Spinal cord (tissue), 10 donors: Measurements from ENCODE around the gene INAFM2. TPM values are rescaled to one million over a fixed set of nuclear protein-coding genes. Genes with fewer than 3 reads are reported as not detected.

Experiments
- DNase-seq, 6 donors: peaks; one replicate each; pipeline versions ENCODE4 v3.0.0 to v3.0.0-alpha.2; 2013 to 2015; ENCODE audit warnings: low spot score in 6 of 6, low read depth in 4 of 6
- H3K27ac ChIP-seq: one replicate; pipeline ENCODE4 v1.5.1; 2013; ENCODE audit warnings: low read depth, low read length, control low read depth
- H3K27me3 ChIP-seq: one replicate; pipeline ENCODE4 v1.6.1; 2013; ENCODE audit warnings: low read length; ENCODE audit not compliant: control insufficient read depth, insufficient read depth
- H3K36me3 ChIP-seq: one replicate; pipeline ENCODE4 v1.6.1; 2013; ENCODE audit warnings: low read length; ENCODE audit not compliant: control insufficient read depth, insufficient read depth
- H3K4me1 ChIP-seq: one replicate; pipeline ENCODE4 v1.6.1; 2013; ENCODE audit warnings: low read length; ENCODE audit not compliant: control insufficient read depth, insufficient read depth
- H3K4me3 ChIP-seq: one replicate; pipeline ENCODE4 v1.5.1; 2013; ENCODE audit warnings: low read depth, low read length, control low read depth
- H3K9me3 ChIP-seq: one replicate; pipeline ENCODE4 v1.6.1; 2013; ENCODE audit warnings: low read length; ENCODE audit not compliant: control insufficient read depth, insufficient read depth
- WGBS: methylation state at CpG from one replicate; pipeline ENCODE4 v1.1.5; 2013; ENCODE audit warnings: missing lambda C conversion rate; ENCODE audit not compliant: insufficient coverage; 5-methylcytosine and 5-hydroxymethylcytosine counted together
- long read RNA-seq, 4 donors: transcript quantifications; one replicate each; lab custom pipeline, GENCODE V29; 2026
- polyA plus RNA-seq, 2 donors: library from polyadenylated mRNA; unstranded; fragments of 120-200 nt; gene quantifications; one replicate each; pipeline ENCODE4 v1.2.1, GENCODE V29; 2013; ENCODE audit not compliant: insufficient read length in 2 of 2
- total RNA-seq, 2 donors: library from RNA; depleted of rRNA in 1 of 2; stranded (reverse); fragments of 120-200 nt in 1 of 2; fragments of >200 nt in 1 of 2; gene quantifications; one replicate each; pipeline versions ENCODE4 v1.2.3 to v1.2.4, GENCODE V29; 2013 to 2014
- donor health status: healthy.

Gene INAFM2
- 10 to 100 TPM; 17.0 to 20.6 TPM for total RNA-seq
- polyA plus RNA-seq = 10 to 100 TPM; 26.1 to 29.6 TPM
- long read RNA-seq, donor 1, transcript INAFM2-202 (1 exons, 3,052 nt) = major isoform, 18 of 18 reads
- long read RNA-seq, donor 1, partial matches to known transcripts = 0 of 18 reads
- long read RNA-seq, donor 1, other reads (novel, unspliced or antisense) = 0 of 18 reads
- long read RNA-seq, donor 2, transcript INAFM2-202 (1 exons, 3,052 nt) = major isoform, 18 of 18 reads
- long read RNA-seq, donor 2, partial matches to known transcripts = 0 of 18 reads
- long read RNA-seq, donor 2, other reads (novel, unspliced or antisense) = 0 of 18 reads
- long read RNA-seq, donor 3, transcript INAFM2-202 (1 exons, 3,052 nt) = major isoform, 7 of 7 reads
- long read RNA-seq, donor 3, partial matches to known transcripts = 0 of 7 reads
- long read RNA-seq, donor 3, other reads (novel, unspliced or antisense) = 0 of 7 reads
- long read RNA-seq, donor 4, transcript INAFM2-202 (1 exons, 3,052 nt) = major isoform, 21 of 21 reads
- long read RNA-seq, donor 4, partial matches to known transcripts = 0 of 21 reads
- long read RNA-seq, donor 4, other reads (novel, unspliced or antisense) = 0 of 21 reads

- Histone ChIP-seq H3K4me1 (peaks cover 37% of the 10 kb centered on the region), H3K4me3 (peak within 1 kb of the TSS; percentile 53), H3K27me3 (no peaks in the 10 kb centered on the region), H3K27ac (peak within 1 kb of the TSS; percentile 71), H3K9me3 (no peaks in the 10 kb centered on the region), H3K36me3 (no peaks in the 10 kb centered on the region)
- WGBS = 0% methylated on average over 103 of the region's 103 CpGs
- DNase-seq = peak; percentile 76 to 98 (median 90)
Measured at GRCh38 chr15:40323239-40323952, at the start of gene INAFM2. TSS of gene INAFM2 (plus strand) at chr15:40323692. CDS start at chr15:40324056, 364 bp downstream.

GRCh38 chr15:40274350-40275274, 48.9 kb upstream of the INAFM2 start:
- WGBS = 59% methylated on average over 20 of the region's 26 CpGs
- Histone ChIP-seq H3K27ac (no peak overlapping the region), H3K4me3 (no peak overlapping the region), H3K9me3 (no peaks in the 10 kb centered on the region), H3K27me3 (peaks cover 19% of the 10 kb centered on the region), H3K36me3 (peaks cover 51% of the 10 kb centered on the region), H3K4me1 (peaks cover 7% of the 10 kb centered on the region)
- peak in 2 of 6 donors; percentile 80 to 83 for DNase-seq

- no peak for DNase-seq
- peaks cover 16% of the 10 kb centered on the region for H3K4me1 ChIP-seq
- 91% methylated on average over 4 of the region's 5 CpGs for WGBS
- H3K36me3 ChIP-seq = peaks cover 49% of the 10 kb centered on the region
- no peak overlapping the region for H3K27ac ChIP-seq
- H3K4me3 ChIP-seq = no peak overlapping the region
- H3K9me3 ChIP-seq = no peaks in the 10 kb centered on the region
- peaks cover 28% of the 10 kb centered on the region for H3K27me3 ChIP-seq
Measured at GRCh38 chr15:40275523-40275922, 48.0 kb upstream of the INAFM2 start.

GRCh38 chr15:40275954-40276353, 47.5 kb upstream of the INAFM2 start:
- Histone ChIP-seq H3K4me3 (no peak overlapping the region), H3K27ac (no peak overlapping the region), H3K4me1 (peaks cover 19% of the 10 kb centered on the region), H3K27me3 (peaks cover 32% of the 10 kb centered on the region), H3K9me3 (no peaks in the 10 kb centered on the region), H3K36me3 (peaks cover 48% of the 10 kb centered on the region)
- WGBS = 85% methylated on average over 7 of the region's 7 CpGs
- DNase-seq = no peak

- H3K27me3 ChIP-seq = peaks cover 40% of the 10 kb centered on the region
- H3K4me1 ChIP-seq = peaks cover 26% of the 10 kb centered on the region
- no peak overlapping the region for H3K27ac ChIP-seq
- no peaks in the 10 kb centered on the region for H3K9me3 ChIP-seq
- no peak overlapping the region for H3K4me3 ChIP-seq
- no peak for DNase-seq
- 83% methylated on average over 2 of the region's 4 CpGs for WGBS
- H3K36me3 ChIP-seq = peaks cover 40% of the 10 kb centered on the region
Measured at GRCh38 chr15:40276927-40277326, 46.6 kb upstream of the INAFM2 start.

- DNase-seq = no peak
- H3K4me1 ChIP-seq = peaks cover 28% of the 10 kb centered on the region
- H3K27ac ChIP-seq = no peak overlapping the region
- H3K36me3 ChIP-seq = peaks cover 34% of the 10 kb centered on the region
- H3K4me3 ChIP-seq = no peak overlapping the region
- peaks cover 45% of the 10 kb centered on the region for H3K27me3 ChIP-seq
- H3K9me3 ChIP-seq = no peaks in the 10 kb centered on the region
- WGBS = 77% methylated on average over 3 of the region's 16 CpGs
Measured at GRCh38 chr15:40277471-40277870, 46.0 kb upstream of the INAFM2 start.

GRCh38 chr15:40278026-40278425, 45.5 kb upstream of the INAFM2 start:
- Histone ChIP-seq H3K36me3 (peaks cover 29% of the 10 kb centered on the region), H3K4me1 (peaks cover 34% of the 10 kb centered on the region), H3K9me3 (no peaks in the 10 kb centered on the region), H3K27ac (no peak overlapping the region), H3K4me3 (no peak overlapping the region), H3K27me3 (peaks cover 50% of the 10 kb centered on the region)
- WGBS = 72% methylated on average over 9 of the region's 10 CpGs
- no peak for DNase-seq

GRCh38 chr15:40279437-40280141, 43.9 kb upstream of the INAFM2 start:
- Histone ChIP-seq H3K27ac (no peak overlapping the region), H3K36me3 (peaks cover 13% of the 10 kb centered on the region), H3K27me3 (peaks cover 64% of the 10 kb centered on the region), H3K4me1 (peaks cover 44% of the 10 kb centered on the region), H3K4me3 (no peak overlapping the region), H3K9me3 (no peaks in the 10 kb centered on the region)
- DNase-seq = peak in 2 of 6 donors; percentile 77 to 82
- whole genome bisulfite sequencing = 9% methylated on average over 30 of the region's 40 CpGs
